WERI-Rb-1 (cell line): ENCODE measurements around the gene ZNF536.

Experiments used
- DNase-seq: peaks from one replicate; pipeline ENCODE4 v3.0.0-alpha.2; 2020
- H3K27ac ChIP-seq: fragments of 250-450 bp; sonication (Bioruptor Pico); 2 replicates; pipeline ENCODE4 v1.5.1; 2020; ENCODE audit warnings: mild to moderate bottlenecking, moderate library complexity
- H3K27me3 ChIP-seq: fragments of 250-450 bp; sonication (Bioruptor Pico); 2 replicates; pipeline ENCODE4 v1.5.1; 2021; ENCODE audit warnings: mild to moderate bottlenecking, low read depth, moderate library complexity; ENCODE audit not compliant: insufficient read depth, severe bottlenecking
- H3K36me3 ChIP-seq: fragments of 250-450 bp; sonication (Bioruptor Pico); 2 replicates; pipeline ENCODE4 v1.5.1; 2020; ENCODE audit warnings: mild to moderate bottlenecking, moderate library complexity
- H3K4me3 ChIP-seq: 2 replicates; pipeline ENCODE4 v1.5.1; 2011; ENCODE audit warnings: low read depth, mild to moderate bottlenecking, control low read depth, low read length
- H3K9me3 ChIP-seq: fragments of 250-450 bp; sonication (Bioruptor Pico); 2 replicates; pipeline ENCODE4 v1.5.1; 2021; ENCODE audit warnings: mild to moderate bottlenecking, moderate library complexity; ENCODE audit not compliant: severe bottlenecking
- CTCF ChIP-seq: IDR thresholded peaks from 2 replicates; pipeline ENCODE4 v1.5.1; 2011; ENCODE audit warnings: low read depth, mild to moderate bottlenecking, control low read depth, inconsistent platforms, low read length

Gene ZNF536

GRCh38 chr19:30528919-30529318, 156.7 kb downstream of the ZNF536 start:
- no peaks in the 10 kb centered on the region for H3K36me3 ChIP-seq
- no peak overlapping the region for H3K4me3 ChIP-seq
- DNase-seq = no peak
- H3K9me3 ChIP-seq = no peaks in the 10 kb centered on the region
- no peak overlapping the region for H3K27ac ChIP-seq
- no peaks in the 10 kb centered on the region for H3K27me3 ChIP-seq
- no peak for TF ChIP-seq CTCF

DNA sequence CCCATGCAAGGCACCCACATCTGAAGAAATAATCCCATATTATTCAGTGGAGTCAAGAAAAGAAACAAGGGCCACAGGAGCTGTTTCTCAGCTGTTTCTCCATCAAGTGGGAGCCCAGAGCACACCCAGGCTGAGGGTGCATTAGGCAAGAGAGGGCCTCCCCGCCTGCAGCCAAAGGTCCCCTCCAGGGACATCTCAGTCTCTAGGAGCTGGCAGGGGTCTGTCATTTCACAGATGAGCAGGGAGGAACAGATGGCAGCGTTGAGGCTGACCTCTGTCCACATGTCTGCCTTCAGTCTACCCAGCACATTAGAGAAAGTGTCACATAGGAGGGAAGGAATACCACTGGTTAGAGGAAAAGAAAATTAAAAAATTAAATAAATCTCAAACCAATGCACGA, 157.7 kb downstream of the ZNF536 start:
- peak overlapping the region; percentile 22; the same call in 1 of the 2 replicates for H3K27ac ChIP-seq
- H3K36me3 ChIP-seq = no peaks in the 10 kb centered on the region
- DNase-seq = peak; percentile 47
- no peaks in the 10 kb centered on the region for H3K9me3 ChIP-seq
- no peak for TF ChIP-seq CTCF
- H3K4me3 ChIP-seq = no peak overlapping the region
- H3K27me3 ChIP-seq = no peaks in the 10 kb centered on the region

DNA sequence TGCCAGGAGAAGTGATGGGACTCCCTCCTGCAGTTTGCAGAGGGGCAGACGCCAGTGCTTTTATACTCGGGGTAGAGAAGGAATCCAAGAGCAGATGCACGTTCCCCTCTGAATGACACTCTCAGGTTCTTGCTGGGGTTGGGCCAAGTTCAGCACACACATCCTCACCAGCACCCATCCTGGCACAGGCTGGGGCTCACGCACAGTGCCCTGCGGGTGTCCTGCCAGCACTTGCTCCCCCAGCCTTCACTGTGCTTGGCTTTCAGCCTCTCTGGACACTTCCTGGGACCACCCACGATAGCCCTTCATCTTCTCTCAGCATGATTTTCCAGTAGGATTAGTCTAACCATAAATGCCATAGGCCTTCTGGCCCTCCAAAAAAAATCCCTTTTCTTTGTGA, 158.6 kb downstream of the ZNF536 start:
- TF ChIP-seq CTCF = no peak
- Histone ChIP-seq H3K4me3 (no peak overlapping the region), H3K9me3 (no peaks in the 10 kb centered on the region), H3K27me3 (no peaks in the 10 kb centered on the region), H3K36me3 (no peaks in the 10 kb centered on the region), H3K27ac (0 out of 2 replicates have a peak overlapping the region, but pooled peaks have one; percentile 20)
- no peak for DNase-seq

- Histone ChIP-seq H3K4me3 (no peak overlapping the region), H3K27ac (no peak overlapping the region), H3K9me3 (no peaks in the 10 kb centered on the region), H3K36me3 (no peaks in the 10 kb centered on the region), H3K27me3 (no peaks in the 10 kb centered on the region)
- TF ChIP-seq CTCF = no peak
- no peak for DNase-seq
Measured at GRCh38 chr19:30535011-30535410, 162.8 kb downstream of the ZNF536 start.

DNA sequence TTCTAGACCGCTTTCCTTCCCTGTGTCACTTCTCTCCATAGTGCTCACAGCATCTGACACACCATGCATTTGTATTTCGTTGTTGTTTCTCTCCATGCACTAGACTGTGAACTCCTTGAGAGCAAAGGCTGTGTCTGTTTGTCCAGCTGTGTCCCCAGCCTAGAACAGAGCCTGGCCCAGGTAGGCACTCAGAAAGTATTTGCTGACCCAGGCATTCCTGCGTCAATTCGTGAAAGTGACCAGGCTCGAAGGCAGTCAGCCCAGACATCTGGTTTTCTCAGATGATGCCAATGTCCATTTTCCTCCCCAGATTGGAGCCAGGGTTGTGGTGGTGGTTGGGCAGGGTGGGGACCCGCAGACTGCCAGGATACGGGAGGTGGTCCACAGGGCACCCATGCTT, 164.8 kb downstream of the ZNF536 start:
- Histone ChIP-seq H3K4me3 (no peak overlapping the region), H3K27ac (no peak overlapping the region), H3K36me3 (no peaks in the 10 kb centered on the region), H3K9me3 (no peaks in the 10 kb centered on the region), H3K27me3 (no peaks in the 10 kb centered on the region)
- DNase-seq = no peak
- TF ChIP-seq CTCF = no peak

- DNase-seq = no peak
- Histone ChIP-seq H3K36me3 (no peaks in the 10 kb centered on the region), H3K27me3 (no peaks in the 10 kb centered on the region), H3K9me3 (no peaks in the 10 kb centered on the region), H3K27ac (no peak overlapping the region), H3K4me3 (no peak overlapping the region)
- no peak for TF ChIP-seq CTCF
Measured at GRCh38 chr19:30539315-30539714, 167.1 kb downstream of the ZNF536 start.
